Caki2 (cell line): Measurements from ENCODE around the gene TBXAS1. TPM values are rescaled to one million over a fixed set of nuclear protein-coding genes. Genes with fewer than 3 reads are reported as not detected.

Experiments
- DNase-seq: peaks from one replicate; pipeline ENCODE4 v3.0.0-alpha.2; 2015; ENCODE audit warnings: low read depth
- in situ Hi-C: cut with HindIII; loops from 2 replicates; pipeline ENCODE4 v1.10.0; 2016; ENCODE audit warnings: low sequenced_read_pairs, low pct_unique_long_range_greater_than_20kb, mixed read lengths
- total RNA-seq: library from RNA; depleted of rRNA; stranded (reverse); fragments of >200 nt; shearing (Covaris generic); gene quantifications from 2 replicates; pipeline ENCODE4 v1.2.3, GENCODE V29; 2014; ENCODE audit warnings: low replicate concordance

The TBXAS1 gene
- total RNA-seq, 1 experiment from 2014 or later: 48.6 TPM

GRCh38 chr7:139874302-139874629, 45.2 kb downstream of the TBXAS1 start:
- no peak for DNase-seq
- in situ Hi-C loops: no loop called here

- in situ Hi-C loops: no loop called here
- DNase-seq: peak; percentile 68
Measured at GRCh38 chr7:139875821-139876241, 46.8 kb downstream of the TBXAS1 start.

- in situ Hi-C loops: no loop called here
- peak; percentile 89 for DNase-seq
Measured at GRCh38 chr7:139876622-139877283, 47.7 kb downstream of the TBXAS1 start.

GRCh38 chr7:139883814-139884213, 54.8 kb downstream of the TBXAS1 start:
- peak; percentile 69 for DNase-seq
- in situ Hi-C loops: no loop called here

- in situ Hi-C loops: no loop called here
Measured at GRCh38 chr7:139884441-139884840, 55.4 kb downstream of the TBXAS1 start.

GRCh38 chr7:139885511-139885910, 56.4 kb downstream of the TBXAS1 start:
- no peak for DNase-seq
- in situ Hi-C loops: no loop called here

More at GRCh38 chr7:139884441-139884840, 55.4 kb downstream of the TBXAS1 start:
- DNase-seq: no peak

- in situ Hi-C loops: no loop called here
- DNase-seq: peak; percentile 38
Measured at GRCh38 chr7:139886206-139886605, 57.1 kb downstream of the TBXAS1 start.

GRCh38 chr7:139886899-139887298, 57.8 kb downstream of the TBXAS1 start:
- DNase-seq: no peak
- in situ Hi-C loops: no loop called here

- in situ Hi-C loops: no loop called here
- no peak for DNase-seq
Measured at GRCh38 chr7:139887992-139888481, 59.0 kb downstream of the TBXAS1 start.

- in situ Hi-C loops: no loop called here
- DNase-seq: peak; percentile 41
Measured at GRCh38 chr7:139889186-139889871, 60.3 kb downstream of the TBXAS1 start.

GRCh38 chr7:139893461-139893860, 64.4 kb downstream of the TBXAS1 start:
- no peak for DNase-seq
- in situ Hi-C loops: no loop called here

- in situ Hi-C loops: no loop called here
- DNase-seq: no peak
Measured at GRCh38 chr7:139893999-139894398, 64.9 kb downstream of the TBXAS1 start.

- no peak for DNase-seq
- in situ Hi-C loops: no loop called here
Measured at GRCh38 chr7:139895141-139895829, 66.2 kb downstream of the TBXAS1 start.

GRCh38 chr7:139896288-139896687, 67.2 kb downstream of the TBXAS1 start:
- in situ Hi-C loops: no loop called here
- DNase-seq: no peak

GRCh38 chr7:139896831-139897230, 67.8 kb downstream of the TBXAS1 start:
- no peak for DNase-seq
- in situ Hi-C loops: no loop called here

GRCh38 chr7:139897422-139898090, 68.5 kb downstream of the TBXAS1 start:
- in situ Hi-C loops: no loop called here
- peak; percentile 17 for DNase-seq

GRCh38 chr7:139898483-139898882, 69.4 kb downstream of the TBXAS1 start:
- no peak for DNase-seq
- in situ Hi-C loops: no loop called here

- in situ Hi-C loops: no loop called here
- peak; percentile 95 for DNase-seq
Measured at GRCh38 chr7:139899328-139899955, 70.4 kb downstream of the TBXAS1 start.
